Neural cell (in vitro differentiated cells): ENCODE data around the gene LBR. TPM values are rescaled to one million over a fixed set of nuclear protein-coding genes. Genes with fewer than 3 reads are reported as not detected.

ENCODE experiments used
- H2AFZ ChIP-seq: fragments of 200-600, 300-800 bp; sonication (generic), shearing (Covaris generic); 2 replicates; pipeline ENCODE4 v1.6.0; 2014; ENCODE audit warnings: low read depth, mild to moderate bottlenecking, antibody characterized with exemption, low read length, moderate library complexity
- H3F3A ChIP-seq: fragments of 200-600 bp; shearing (Covaris generic); 2 replicates; pipeline ENCODE4 v1.6.1; 2016; ENCODE audit warnings: mild to moderate bottlenecking, moderate library complexity, mixed read lengths, antibody characterized with exemption, low read length; ENCODE audit not compliant: insufficient read depth, poor library complexity, severe bottlenecking
- H3K27ac ChIP-seq: fragments of 200-600, 300-800 bp; sonication (generic), shearing (Covaris generic); 2 replicates; pipeline ENCODE4 v1.5.1; 2014; ENCODE audit warnings: mild to moderate bottlenecking, low read length, moderate library complexity
- H3K27me3 ChIP-seq: fragments of 300-800, 200-600 bp; sonication (generic), shearing (Covaris generic); 2 replicates; pipeline ENCODE4 v1.6.0; 2014; ENCODE audit warnings: mild to moderate bottlenecking, low read depth, low read length, moderate library complexity; ENCODE audit not compliant: insufficient read depth
- H3K36me3 ChIP-seq: fragments of 300-800, 200-600 bp; sonication (generic), shearing (Covaris generic); 2 replicates; pipeline ENCODE4 v1.5.1; 2014; ENCODE audit warnings: mild to moderate bottlenecking, antibody characterized with exemption, low read length, moderate library complexity; ENCODE audit not compliant: insufficient read depth
- H3K4me2 ChIP-seq: fragments of 300-800, 200-600 bp; sonication (generic), shearing (Covaris generic); 2 replicates; pipeline ENCODE4 v1.6.0; 2014; ENCODE audit warnings: mild to moderate bottlenecking, low read length
- H3K4me3 ChIP-seq: fragments of 300-800, 200-600 bp; sonication (generic), shearing (Covaris generic); 2 replicates; pipeline ENCODE4 v1.5.1; 2014; ENCODE audit warnings: mild to moderate bottlenecking, low read length, moderate library complexity
- H3K79me2 ChIP-seq: fragments of 200-600 bp; shearing (Covaris generic); replicated peaks from 2 replicates; pipeline ENCODE4 v1.6.0; 2014; ENCODE audit warnings: mild to moderate bottlenecking, low read length, moderate library complexity; ENCODE audit not compliant: insufficient read depth
- H3K9ac ChIP-seq: fragments of 300-800, 200-600 bp; sonication (generic), shearing (Covaris generic); 2 replicates; pipeline ENCODE4 v1.6.1; 2016; ENCODE audit warnings: mild to moderate bottlenecking, low read length, mixed read lengths
- H3K9me2 ChIP-seq: fragments of 200-600 bp; shearing (Covaris generic); 2 replicates; pipeline ENCODE4 v1.6.1; 2016; ENCODE audit warnings: mild to moderate bottlenecking, low read length, mixed read lengths; ENCODE audit not compliant: insufficient read depth
- H3K9me3 ChIP-seq: fragments of 200-600, 300-800 bp; sonication (generic), shearing (Covaris generic); 2 replicates; pipeline ENCODE4 v1.6.1; 2016; ENCODE audit warnings: mild to moderate bottlenecking, mixed run types, low read length, moderate library complexity, mixed read lengths
- H4K20me1 ChIP-seq: fragments of 200-600 bp; shearing (Covaris generic); 2 replicates; pipeline ENCODE4 v1.6.1; 2016; ENCODE audit warnings: mild to moderate bottlenecking, mixed run types; ENCODE audit not compliant: insufficient read depth
- CTCF ChIP-seq: fragments of 450-650 bp; IDR thresholded peaks from 2 replicates; pipeline ENCODE4 v1.5.1; 2014; ENCODE audit warnings: antibody characterized with exemption, mild to moderate bottlenecking, moderate library complexity; ENCODE audit not compliant: poor library complexity, severe bottlenecking
- EP300 ChIP-seq: fragments of 450-650 bp; conservative IDR thresholded peaks from 2 replicates; pipeline ENCODE4 v1.6.1; 2014; ENCODE audit warnings: antibody characterized with exemption, mild to moderate bottlenecking, moderate library complexity; ENCODE audit not compliant: poor library complexity, severe bottlenecking
- EZH2 ChIP-seq: fragments of 200-600, 300-800 bp; shearing (Covaris generic), sonication (generic); IDR thresholded peaks from 2 replicates; pipeline ENCODE4 v1.6.1; 2014; ENCODE audit warnings: antibody characterized with exemption, low read length, borderline replicate concordance, mild to moderate bottlenecking; ENCODE audit not compliant: insufficient read depth, poor library complexity, severe bottlenecking
- MXI1 ChIP-seq: fragments of 450-650 bp; conservative IDR thresholded peaks from 2 replicates; pipeline ENCODE4 v1.6.1; 2014; ENCODE audit warnings: antibody characterized with exemption, mild to moderate bottlenecking; ENCODE audit not compliant: poor library complexity, severe bottlenecking
- POLR2AphosphoS5 ChIP-seq: IDR thresholded peaks from 2 replicates; pipeline ENCODE4 v1.6.1; 2012
- RAD21 ChIP-seq: fragments of 450-650 bp; conservative IDR thresholded peaks from 2 replicates; pipeline ENCODE4 v1.6.1; 2014; ENCODE audit warnings: antibody characterized with exemption, mild to moderate bottlenecking, moderate library complexity
- REST ChIP-seq: IDR thresholded peaks from 2 replicates; pipeline ENCODE4 v1.6.1; 2012; ENCODE audit warnings: borderline replicate concordance
- SMC3 ChIP-seq: fragments of 450-650 bp; conservative IDR thresholded peaks from 2 replicates; pipeline ENCODE4 v1.6.1; 2014; ENCODE audit warnings: antibody characterized with exemption, mild to moderate bottlenecking, moderate library complexity; ENCODE audit not compliant: poor library complexity
- TAF1 ChIP-seq: IDR thresholded peaks from 2 replicates; pipeline ENCODE4 v1.6.1; 2012; ENCODE audit warnings: low read depth
- polyA plus RNA-seq: library from polyadenylated mRNA; depleted of rRNA; stranded (reverse); fragments of >200 nt; gene quantifications from 2 replicates; pipeline ENCODE4 v1.2.3, GENCODE V29; 2014

The LBR gene
- polyA plus RNA-seq, 1 donor from 2014 or later, result 156 TPM

- H3K4me2 ChIP-seq, result no peak overlapping the region
- no peak overlapping the region for H2AFZ ChIP-seq
- H3K36me3 ChIP-seq, result peaks cover 22% of the 10 kb centered on the region
- H3K27me3 ChIP-seq, result no peaks in the 10 kb centered on the region
- peaks cover 9% of the 10 kb centered on the region for H3K79me2 ChIP-seq
- no peak overlapping the region for H3K9ac ChIP-seq
- no peaks in the 10 kb centered on the region for H3K9me3 ChIP-seq
- TF ChIP-seq TAF1 (no peak), MXI1 (no peak), EZH2 (no peak), CTCF (no peak), EP300 (no peak), SMC3 (no peak), REST (no peak), POLR2AphosphoS5 (no peak)
- no peak overlapping the region for H3K4me3 ChIP-seq
- H3F3A ChIP-seq, result no peaks in the 10 kb centered on the region
- H3K9me2 ChIP-seq, result no peaks in the 10 kb centered on the region
- H3K27ac ChIP-seq, result no peak overlapping the region
- H4K20me1 ChIP-seq, result no peaks in the 10 kb centered on the region
These were observed 20.1 kb downstream of the LBR start for GRCh38 chr1:225407755-225408154.

DNA sequence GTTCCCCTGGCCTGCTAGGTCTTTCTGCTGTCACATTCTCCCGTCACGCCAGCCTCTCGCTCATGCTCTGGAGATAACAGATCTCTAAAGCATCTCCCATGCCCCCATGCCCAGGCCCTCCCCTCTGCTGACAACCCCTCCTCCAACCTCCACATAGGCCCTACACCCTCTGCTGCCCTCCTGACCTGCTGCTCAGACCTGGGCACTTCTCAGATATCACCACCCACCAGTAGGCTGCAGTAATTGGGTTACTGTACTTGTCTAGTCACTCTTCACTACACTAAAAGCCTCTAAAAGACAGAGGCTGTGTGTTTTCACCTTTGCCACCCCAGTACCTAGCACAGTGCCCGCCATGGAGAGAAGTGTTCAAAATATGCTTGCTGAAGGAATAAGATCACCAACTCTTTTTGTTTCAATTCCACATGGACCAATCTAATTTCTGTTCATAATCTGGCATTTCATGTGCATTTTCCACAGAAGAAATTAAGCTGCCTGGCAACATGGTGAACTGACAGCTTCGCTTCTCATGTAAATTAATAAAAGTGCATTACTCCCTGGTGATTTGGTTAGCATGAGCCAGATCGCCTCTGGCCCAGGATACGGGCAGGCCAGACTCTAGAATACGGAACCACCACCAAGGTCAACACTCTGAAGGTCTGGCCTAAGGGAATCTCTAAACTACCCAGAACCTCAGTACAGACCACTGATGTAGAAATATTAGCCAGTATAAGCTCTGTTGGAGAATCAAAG, 20.7 kb downstream of the LBR start:
- TF ChIP-seq EP300, result no peak
- no peak for TF ChIP-seq EZH2
- no peak for TF ChIP-seq TAF1
- no peak for TF ChIP-seq MXI1
- no peak for TF ChIP-seq POLR2AphosphoS5
- TF ChIP-seq SMC3, result no peak
- TF ChIP-seq REST, result no peak
- no peak for TF ChIP-seq CTCF
- no peak for TF ChIP-seq RAD21
- H3K27me3 ChIP-seq, result no peaks in the 10 kb centered on the region
- H2AFZ ChIP-seq, result no peak overlapping the region
- no peaks in the 10 kb centered on the region for H3F3A ChIP-seq
- no peak overlapping the region for H3K9ac ChIP-seq
- no peaks in the 10 kb centered on the region for H3K9me2 ChIP-seq
- no peaks in the 10 kb centered on the region for H3K9me3 ChIP-seq
- H3K4me3 ChIP-seq, result no peak overlapping the region
- H4K20me1 ChIP-seq, result peaks cover 3% of the 10 kb centered on the region
- H3K79me2 ChIP-seq, result peaks cover 5% of the 10 kb centered on the region
- no peak overlapping the region for H3K4me2 ChIP-seq
- H3K36me3 ChIP-seq, result peaks cover 22% of the 10 kb centered on the region
- H3K27ac ChIP-seq, result no peak overlapping the region
